HG02678 (cell line): Measurements from ENCODE around the gene CAP2.

ENCODE experiments used
- ATAC-seq: cut with Tn5 transposase; IDR thresholded peaks from one replicate; pipeline ENCODE4 v1.9.1; 2021; ENCODE audit warnings: mild to moderate bottlenecking, moderate library complexity; ENCODE audit not compliant: unreplicated experiment

CAP2 gene

GRCh38 chr6:17392978-17393891 is at the start of gene CAP2:
Gene CAP2 (plus strand): TSS chr6:17393595. CDS start chr6:17421556, 27,961 bp downstream.
- no peak for ATAC-seq

GRCh38 chr6:17347012-17347411 is 46.4 kb upstream of the CAP2 start:
- ATAC-seq = no peak

- ATAC-seq = no peak
Observed at GRCh38 chr6:17349427-17349826, 44.0 kb upstream of the CAP2 start.

- ATAC-seq = no peak
Observed at GRCh38 chr6:17352302-17352701, 41.1 kb upstream of the CAP2 start.

- no peak for ATAC-seq
Observed at GRCh38 chr6:17353440-17354175, 39.8 kb upstream of the CAP2 start.

- ATAC-seq = no peak
Observed at GRCh38 chr6:17354700-17355403, 38.5 kb upstream of the CAP2 start.

- ATAC-seq = no peak
Observed at GRCh38 chr6:17355404-17355774, 38.0 kb upstream of the CAP2 start.

GRCh38 chr6:17358515-17358914 is 34.9 kb upstream of the CAP2 start:
- no peak for ATAC-seq

- no peak for ATAC-seq
Observed at GRCh38 chr6:17360564-17360963, 32.8 kb upstream of the CAP2 start.

- ATAC-seq = no peak
Observed at GRCh38 chr6:17361013-17361412, 32.4 kb upstream of the CAP2 start.

GRCh38 chr6:17365961-17366360 is 27.4 kb upstream of the CAP2 start:
- no peak for ATAC-seq

- ATAC-seq = no peak
Observed at GRCh38 chr6:17367868-17368267, 25.5 kb upstream of the CAP2 start.

- no peak for ATAC-seq
Observed at GRCh38 chr6:17381424-17382147, 11.8 kb upstream of the CAP2 start.

GRCh38 chr6:17385660-17386059 is 7.7 kb upstream of the CAP2 start:
- ATAC-seq = no peak

GRCh38 chr6:17388365-17388764 is 5.0 kb upstream of the CAP2 start:
- no peak for ATAC-seq

GRCh38 chr6:17389274-17389847 is 4.0 kb upstream of the CAP2 start:
- no peak for ATAC-seq

GRCh38 chr6:17390276-17390675 is 3.1 kb upstream of the CAP2 start:
- ATAC-seq = no peak

- no peak for ATAC-seq
Observed at GRCh38 chr6:17391976-17392375, 1.4 kb upstream of the CAP2 start.

- ATAC-seq = no peak
Observed at GRCh38 chr6:17393892-17394631, 667 bp downstream of the CAP2 start.

- no peak for ATAC-seq
Observed at GRCh38 chr6:17395112-17395511, 1.7 kb downstream of the CAP2 start.
